GM21723 (cell line): ENCODE measurements around the gene ADGRG3.

Experiments
- ATAC-seq: cut with Tn5 transposase; IDR thresholded peaks from one replicate; pipeline ENCODE4 v1.9.1; 2021; ENCODE audit warnings: mild to moderate bottlenecking, moderate library complexity; ENCODE audit not compliant: unreplicated experiment

The ADGRG3 gene

GRCh38 chr16:57645691-57646387 lies 22.3 kb upstream of the ADGRG3 start:
- no peak for ATAC-seq

GRCh38 chr16:57646388-57647039 lies 21.6 kb upstream of the ADGRG3 start:
- ATAC-seq: no peak

- ATAC-seq: no peak
These were observed 20.8 kb upstream of the ADGRG3 start for GRCh38 chr16:57647136-57647875.

- no peak for ATAC-seq
These were observed 20.0 kb upstream of the ADGRG3 start for GRCh38 chr16:57648125-57648524.

- peak; percentile 62 for ATAC-seq
These were observed 19.3 kb upstream of the ADGRG3 start for GRCh38 chr16:57648581-57649442.

- no peak for ATAC-seq
These were observed 18.7 kb upstream of the ADGRG3 start for GRCh38 chr16:57649443-57649751.

- no peak for ATAC-seq
These were observed 18.3 kb upstream of the ADGRG3 start for GRCh38 chr16:57649846-57650245.

- no peak for ATAC-seq
These were observed 16.5 kb upstream of the ADGRG3 start for GRCh38 chr16:57651344-57652333.

GRCh38 chr16:57652695-57653471 lies 15.2 kb upstream of the ADGRG3 start:
- ATAC-seq: no peak

- ATAC-seq: no peak
These were observed 14.2 kb upstream of the ADGRG3 start for GRCh38 chr16:57653936-57654335.

- ATAC-seq: no peak
These were observed 11.7 kb upstream of the ADGRG3 start for GRCh38 chr16:57656342-57656955.

- ATAC-seq: no peak
These were observed 10.9 kb upstream of the ADGRG3 start for GRCh38 chr16:57657228-57657627.

- ATAC-seq: no peak
These were observed 9.8 kb upstream of the ADGRG3 start for GRCh38 chr16:57658130-57658877.

GRCh38 chr16:57658878-57659674 lies 9.0 kb upstream of the ADGRG3 start:
- no peak for ATAC-seq

- no peak for ATAC-seq
These were observed 7.2 kb upstream of the ADGRG3 start for GRCh38 chr16:57660715-57661463.

GRCh38 chr16:57661510-57661909 lies 6.6 kb upstream of the ADGRG3 start:
- ATAC-seq: no peak
